HG03196 (cell line): ENCODE data around the gene CD74.

Experiments used
- ATAC-seq: cut with Tn5 transposase; IDR thresholded peaks from one replicate; pipeline ENCODE4 v1.9.1; 2021; ENCODE audit not compliant: unreplicated experiment

CD74 gene

DNA sequence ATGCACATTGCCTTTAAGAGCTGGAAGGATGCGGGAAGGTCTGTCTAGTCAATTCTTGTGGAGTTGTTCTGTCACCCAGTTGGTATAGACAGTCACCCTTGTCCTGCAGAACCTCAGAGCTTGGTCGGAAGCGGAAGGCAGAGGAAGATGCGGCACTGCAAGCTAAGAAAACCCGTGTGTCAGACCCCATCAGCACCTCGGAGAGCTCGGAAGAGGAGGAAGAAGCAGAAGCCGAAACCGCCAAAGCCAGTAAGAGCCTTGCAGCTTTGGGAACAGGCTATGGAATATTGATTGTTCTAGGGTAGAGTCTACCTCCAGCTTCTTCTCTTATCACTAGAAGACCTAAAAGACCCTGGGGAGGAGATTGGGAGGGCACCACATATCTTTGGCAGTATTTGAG lies 48.7 kb downstream of the CD74 start:
- ATAC-seq, result no peak

- no peak for ATAC-seq
Measured at GRCh38 chr5:150363185-150363584, 49.5 kb downstream of the CD74 start.

GRCh38 chr5:150361301-150361700 lies 51.4 kb downstream of the CD74 start:
- ATAC-seq, result no peak

DNA sequence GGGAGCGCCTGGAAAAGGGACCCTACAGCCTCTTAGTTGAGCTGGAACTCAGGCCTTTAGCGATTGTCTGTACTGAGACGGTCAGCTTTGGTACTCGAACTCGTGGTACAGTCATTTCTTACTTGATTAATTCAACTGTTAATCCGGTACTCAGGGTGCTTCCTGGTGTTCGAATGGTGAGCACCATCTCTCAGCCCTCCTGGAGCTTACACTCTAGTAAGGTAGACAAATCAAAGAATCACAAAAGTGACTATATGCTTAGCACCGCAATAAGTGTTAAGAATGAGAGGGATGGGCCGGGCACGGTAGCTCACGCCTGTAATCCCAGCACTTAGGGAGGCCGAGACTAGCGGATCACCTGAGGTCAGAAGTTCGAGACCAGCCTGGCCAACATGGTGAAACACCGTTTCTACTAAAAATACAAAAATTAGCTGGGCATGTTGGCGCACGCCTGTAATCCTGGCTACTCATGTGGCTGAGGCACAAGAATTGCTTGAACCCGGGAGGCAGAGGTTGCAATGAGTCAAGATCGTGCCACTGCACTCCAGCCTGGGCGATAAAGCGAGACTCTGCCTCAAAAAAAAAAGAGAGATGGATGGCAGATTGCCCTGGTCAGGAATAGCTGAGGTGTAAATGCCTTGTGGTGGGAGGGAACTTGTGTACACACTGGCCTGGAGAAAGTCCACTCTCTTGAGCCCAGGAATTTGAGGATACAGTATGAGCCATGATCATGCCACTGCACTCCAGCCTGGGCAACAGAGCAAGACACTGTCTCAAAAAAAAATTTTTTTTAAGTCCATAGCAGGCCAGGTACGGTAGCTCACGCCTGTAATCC lies 54.2 kb downstream of the CD74 start:
- no peak for ATAC-seq

DNA sequence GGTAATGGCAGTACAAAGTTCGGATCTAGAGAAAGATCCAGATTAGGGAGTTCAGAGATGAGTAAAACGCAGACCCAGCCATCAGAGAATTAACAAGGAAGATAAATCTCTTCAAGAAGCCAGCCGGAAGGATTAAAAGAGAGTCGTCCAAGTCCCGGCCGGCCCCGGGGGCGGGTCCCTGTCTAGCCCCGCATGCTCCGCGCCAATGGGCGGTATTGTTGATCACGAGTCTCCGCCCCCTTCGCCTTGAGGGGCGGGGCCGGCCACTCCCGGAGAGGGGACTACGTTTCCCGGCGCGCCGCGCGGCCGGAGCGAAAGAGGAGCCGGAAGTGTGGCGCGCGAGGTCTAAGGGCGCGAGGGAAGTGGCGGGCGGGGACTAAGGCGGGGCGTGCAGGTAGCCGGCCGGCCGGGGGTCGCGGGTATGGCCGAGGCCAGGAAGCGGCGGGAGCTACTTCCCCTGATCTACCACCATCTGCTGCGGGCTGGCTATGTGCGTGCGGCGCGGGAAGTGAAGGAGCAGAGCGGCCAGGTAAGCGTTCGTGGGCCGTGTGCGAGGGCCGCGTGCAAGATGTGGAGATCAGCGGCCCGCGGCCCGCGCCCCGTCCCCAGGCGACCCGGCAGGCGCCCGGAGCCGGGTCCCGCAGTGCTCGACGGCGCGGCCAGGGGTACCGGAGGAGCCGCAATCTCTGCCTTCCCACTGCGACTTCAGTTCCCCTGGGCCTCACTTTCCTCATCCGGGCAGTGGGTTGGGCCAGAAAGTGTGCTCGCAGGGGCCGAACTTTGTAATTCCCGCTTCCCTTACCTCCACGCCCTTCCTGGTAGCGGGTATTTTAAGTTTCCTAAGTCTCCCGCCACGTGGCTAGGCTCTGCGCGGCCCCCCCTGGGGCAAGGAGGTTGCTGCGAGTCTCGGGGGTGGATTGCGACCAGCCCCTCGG lies 55.1 kb downstream of the CD74 start, which contains the start of gene TCOF1:
TSS of gene TCOF1 (plus strand) at position 372 of the 935 bp plus-strand sequence. CDS start at position 422, 50 bp downstream.
- ATAC-seq, result peak; percentile 96

GRCh38 chr5:150356575-150357294 lies 56.0 kb downstream of the CD74 start:
- no peak for ATAC-seq

- no peak for ATAC-seq
Measured at GRCh38 chr5:150355791-150356190, 56.9 kb downstream of the CD74 start.

DNA sequence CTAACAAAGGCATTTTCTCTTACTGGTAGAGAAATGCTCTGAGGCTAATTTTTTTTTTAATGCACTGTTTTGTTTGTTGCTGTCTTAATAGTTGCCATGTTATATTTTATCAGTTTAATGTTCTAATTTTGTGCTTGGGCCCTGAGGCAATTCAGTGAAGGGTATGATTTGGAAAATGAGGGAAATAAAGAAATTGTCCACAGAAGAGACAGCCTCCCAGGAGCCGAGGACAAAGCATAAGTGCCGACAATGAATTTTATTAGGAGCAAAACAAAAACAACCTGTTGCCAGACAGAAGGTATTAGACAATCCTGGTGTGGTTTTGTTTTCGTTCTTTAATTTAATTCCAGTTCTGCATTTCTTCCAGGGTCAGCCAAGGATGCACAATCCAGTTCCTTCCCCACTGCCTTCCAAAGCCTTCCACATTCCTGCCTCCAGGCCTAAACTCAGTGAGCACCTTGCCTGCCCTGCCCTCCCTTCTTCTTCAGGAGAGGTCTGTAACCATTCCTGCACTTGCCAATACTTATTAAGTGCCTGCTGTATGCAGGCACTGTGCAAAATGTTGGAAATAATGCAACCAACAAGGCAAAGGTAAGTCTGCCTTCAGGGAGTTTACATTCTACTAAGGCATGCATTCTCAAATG lies 59.6 kb downstream of the CD74 start:
- no peak for ATAC-seq

- no peak for ATAC-seq
Measured at GRCh38 chr5:150352244-150353031, 60.3 kb downstream of the CD74 start.
